HG03460 (cell line): ENCODE results near the gene CTRB1.

Source experiments
- ATAC-seq: cut with Tn5 transposase; IDR thresholded peaks from one replicate; pipeline ENCODE4 v1.9.1; 2021; ENCODE audit not compliant: unreplicated experiment

CTRB1 gene

DNA sequence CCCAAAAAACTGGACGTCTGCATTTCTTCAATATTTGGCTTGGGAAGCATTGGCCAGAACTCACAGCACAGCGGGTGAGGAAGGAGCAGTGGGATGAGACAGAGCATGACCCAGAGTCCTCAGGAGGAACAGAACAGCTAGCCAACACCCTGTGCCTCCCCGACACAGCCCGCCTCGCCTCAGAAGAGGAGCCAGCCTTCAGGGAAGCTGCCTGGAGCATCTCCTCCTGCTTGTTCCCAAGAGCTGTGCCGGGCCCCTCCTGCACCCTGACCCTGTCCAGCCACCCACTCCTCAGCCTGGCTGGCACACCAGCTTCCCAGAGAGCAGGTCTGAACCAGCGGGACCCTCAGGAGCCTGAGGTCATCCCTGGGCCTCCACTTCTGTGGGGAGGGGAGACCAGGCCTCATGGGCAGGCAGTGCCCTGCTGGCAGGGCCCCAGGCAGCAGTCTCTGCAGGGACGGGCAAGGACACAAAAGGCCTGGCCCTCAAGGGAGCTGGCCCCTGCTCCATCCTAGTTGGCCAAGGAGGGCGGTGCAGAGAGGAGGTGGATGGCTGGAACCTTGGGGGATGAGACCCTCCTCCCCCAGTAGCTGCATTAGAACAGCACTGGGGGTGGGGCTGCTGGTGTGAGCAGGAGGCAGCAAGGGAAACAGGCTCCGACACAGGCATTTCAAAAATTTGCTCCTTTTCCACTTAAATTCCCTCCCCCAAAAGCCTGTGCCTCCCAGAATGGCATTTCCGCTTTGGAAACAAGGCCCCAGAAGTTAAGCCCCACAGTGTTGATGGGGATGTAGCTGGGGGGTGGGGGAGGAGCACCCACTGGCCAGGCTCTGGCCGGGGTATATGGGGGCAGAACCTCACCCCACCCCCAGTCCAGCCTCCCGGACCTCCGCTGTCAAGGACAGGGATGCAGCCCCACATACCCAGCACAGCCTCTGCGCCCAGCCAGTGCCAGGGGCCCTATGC, 34.4 kb downstream of the CTRB1 start:
- no peak for ATAC-seq

- no peak for ATAC-seq
Observed at GRCh38 chr16:75254359-75254837, 35.6 kb downstream of the CTRB1 start.

DNA sequence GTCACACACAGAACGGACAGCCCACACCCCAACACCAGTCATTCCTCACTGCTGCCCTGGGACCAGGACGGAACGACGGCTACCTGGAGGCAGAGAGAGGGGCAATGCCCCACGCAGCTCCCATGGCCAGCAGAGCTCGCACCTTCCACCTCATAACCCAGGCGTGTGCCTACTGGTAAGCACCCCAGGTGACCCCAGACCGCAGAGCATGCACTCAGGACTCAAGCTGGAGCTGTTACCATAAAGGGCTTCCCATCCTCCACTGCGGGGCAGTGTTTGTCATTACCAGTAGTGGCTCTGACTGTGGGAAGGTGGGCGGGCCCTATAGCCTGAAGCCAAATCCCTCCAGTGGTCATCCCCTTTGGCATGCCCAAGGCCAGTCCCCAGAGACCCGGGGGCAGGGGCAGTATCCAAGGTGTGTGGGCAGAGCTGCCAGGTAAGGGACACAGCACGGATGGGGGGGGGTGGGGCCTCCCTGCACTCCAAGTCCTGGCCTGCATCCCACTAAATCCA, 37.3 kb downstream of the CTRB1 start:
- ATAC-seq, result no peak

DNA sequence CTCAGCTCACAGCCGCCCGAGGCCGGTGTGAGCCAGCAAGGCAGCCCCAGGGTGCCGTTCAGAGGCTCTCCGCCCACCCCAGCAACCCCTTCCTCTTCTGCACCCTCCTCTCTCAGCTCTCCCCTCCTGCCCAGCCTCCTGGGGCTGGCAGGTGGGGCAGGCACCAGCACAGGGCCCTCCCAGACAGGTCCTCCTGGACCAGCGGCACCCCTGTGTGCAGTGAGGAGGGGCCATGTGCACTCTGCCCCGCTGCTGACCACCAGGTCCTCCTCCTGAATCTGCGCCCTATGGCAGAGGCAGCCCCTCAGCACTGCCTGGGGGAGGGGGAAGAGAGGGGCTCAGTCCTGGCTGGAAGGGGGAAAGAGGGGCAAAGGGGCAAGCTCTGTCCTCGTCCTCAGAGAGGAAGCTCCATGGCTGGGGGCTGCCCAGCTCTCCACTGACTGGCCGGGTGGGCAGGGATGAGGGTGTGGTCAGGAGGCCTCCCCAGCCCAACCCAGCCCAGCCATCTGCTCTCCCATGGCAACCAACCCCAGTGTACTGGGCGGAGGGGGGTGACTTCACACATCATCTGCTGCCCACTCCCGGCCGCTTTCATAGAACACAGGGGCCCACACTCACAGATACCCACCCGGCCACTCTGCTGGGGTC, 38.0 kb downstream of the CTRB1 start:
- no peak for ATAC-seq

- ATAC-seq, result no peak
Observed at GRCh38 chr16:75257886-75258806, 39.4 kb downstream of the CTRB1 start.

DNA sequence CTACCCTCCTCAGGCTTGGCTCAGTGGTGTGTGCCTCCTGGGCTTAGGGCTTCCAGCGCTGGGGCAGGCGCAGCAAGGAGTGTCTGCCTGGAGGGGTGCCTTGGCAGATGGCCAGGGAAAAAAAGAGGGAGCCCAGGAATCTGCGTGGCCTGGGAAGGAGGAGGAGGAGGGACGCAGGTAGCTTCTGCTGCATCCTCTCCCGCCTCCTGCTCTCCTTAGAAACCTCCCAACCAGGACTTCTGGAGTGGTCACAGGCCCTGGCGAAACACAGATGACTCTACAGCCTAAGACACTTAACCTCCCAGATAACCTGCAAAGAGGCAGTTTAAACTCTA, 40.0 kb downstream of the CTRB1 start:
- no peak for ATAC-seq

DNA sequence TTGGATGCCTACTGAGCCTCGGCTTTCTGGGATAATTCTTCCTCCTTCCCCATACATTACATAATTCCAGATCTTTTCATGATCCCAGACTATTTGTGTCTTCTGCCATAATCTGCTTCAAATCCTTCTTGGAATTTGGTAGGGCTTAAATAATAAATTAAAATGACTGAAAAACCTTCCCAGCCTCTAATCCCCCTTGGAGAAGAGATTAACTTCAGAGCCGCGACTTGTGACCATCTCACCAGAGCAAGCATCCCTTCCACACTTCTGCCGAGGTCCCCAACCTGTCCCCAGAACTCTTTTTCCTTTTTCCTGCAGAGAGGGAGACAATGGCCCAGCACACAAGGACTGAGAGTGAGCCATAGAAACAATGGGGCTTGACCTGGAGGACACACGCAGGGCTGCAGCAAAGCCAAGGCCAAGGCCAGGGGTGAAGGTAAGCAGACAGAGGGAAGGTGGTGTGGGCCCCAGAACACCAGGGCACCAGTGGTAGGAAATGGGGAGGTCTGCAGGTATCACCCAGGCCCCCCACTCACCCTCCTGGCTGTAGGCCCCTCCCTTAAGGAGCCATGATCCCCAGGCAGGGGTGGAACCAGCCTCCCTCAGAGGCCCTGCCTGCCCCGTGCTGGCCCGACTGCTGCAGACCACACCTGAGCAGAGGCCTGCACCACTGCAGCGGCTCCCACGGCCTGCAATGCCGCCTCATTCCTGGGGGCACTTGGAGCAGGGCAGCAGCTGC, 42.2 kb downstream of the CTRB1 start:
- no peak for ATAC-seq

DNA sequence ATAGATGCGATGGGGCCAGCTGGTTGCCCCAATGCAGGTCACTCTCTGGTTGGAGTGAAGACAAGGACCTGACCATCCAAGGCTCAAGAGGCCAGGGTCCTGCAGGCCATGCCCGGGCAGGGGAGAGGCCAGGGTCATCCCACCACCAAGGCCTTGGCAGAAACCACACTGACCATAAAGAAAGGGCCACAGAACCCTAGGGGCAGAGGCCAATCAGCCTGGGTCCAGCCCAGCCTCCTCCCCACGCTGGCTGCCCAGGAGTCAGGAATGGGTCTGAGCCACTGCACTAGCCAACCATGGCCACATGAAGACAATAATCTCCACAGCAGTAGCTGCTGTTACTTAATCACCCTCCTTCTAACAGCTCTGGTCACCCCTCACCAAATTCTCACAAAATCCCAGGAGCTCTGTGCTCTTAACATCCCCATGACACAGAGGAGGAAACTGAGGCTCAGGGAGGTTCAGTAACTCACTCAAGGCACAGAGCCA, 42.8 kb downstream of the CTRB1 start:
- ATAC-seq, result no peak

GRCh38 chr16:75262104-75262799, 43.5 kb downstream of the CTRB1 start:
- ATAC-seq, result no peak

DNA sequence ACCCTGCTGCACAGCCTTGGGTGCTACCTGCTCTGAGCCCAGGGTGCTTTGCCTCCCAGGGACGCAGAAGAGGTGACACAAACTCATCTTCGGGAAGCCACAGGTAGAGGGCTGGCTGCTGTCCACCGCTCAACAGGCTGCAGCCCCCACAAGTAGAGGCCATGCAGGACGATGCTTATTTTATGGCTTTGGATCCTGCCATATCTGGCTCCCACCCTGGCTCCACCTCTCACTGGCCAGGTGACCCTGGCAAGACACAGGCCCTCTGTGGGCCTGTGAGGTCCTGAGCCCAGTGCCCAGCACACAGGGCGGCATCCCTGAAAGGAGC, 44.0 kb downstream of the CTRB1 start:
- ATAC-seq, result no peak

DNA sequence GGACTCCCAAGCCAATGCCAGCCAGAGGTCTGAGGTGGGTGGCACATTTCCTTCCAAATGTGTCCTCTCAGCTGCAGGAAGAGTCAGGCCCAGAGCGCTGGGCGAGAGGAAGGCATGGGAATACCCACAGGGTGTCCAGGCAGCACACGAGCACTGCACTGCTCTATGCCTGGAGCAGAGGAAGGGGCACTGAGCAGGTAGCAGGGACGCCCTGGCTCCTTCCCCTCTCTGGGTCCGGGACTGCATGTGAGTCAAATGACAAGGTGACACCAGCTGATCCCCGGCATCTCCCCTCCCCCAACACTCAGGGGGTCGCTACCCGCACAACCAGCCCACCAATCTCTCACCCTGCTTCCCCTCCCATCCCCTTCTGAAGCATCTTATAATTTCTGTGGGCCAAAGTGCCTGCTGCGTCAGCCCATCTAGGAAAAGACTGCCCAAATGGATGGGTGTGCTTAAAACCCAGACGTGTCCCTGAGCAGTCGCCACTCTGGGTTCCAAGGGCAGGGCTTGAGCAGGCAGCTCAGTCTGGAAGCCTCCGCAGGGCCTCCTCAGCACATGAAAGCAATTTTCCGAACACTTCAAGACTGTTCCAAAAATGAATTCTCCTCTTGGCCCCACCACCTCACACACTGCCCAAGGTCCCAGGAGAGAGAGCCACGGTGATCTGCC, 44.6 kb downstream of the CTRB1 start:
- ATAC-seq, result no peak

DNA sequence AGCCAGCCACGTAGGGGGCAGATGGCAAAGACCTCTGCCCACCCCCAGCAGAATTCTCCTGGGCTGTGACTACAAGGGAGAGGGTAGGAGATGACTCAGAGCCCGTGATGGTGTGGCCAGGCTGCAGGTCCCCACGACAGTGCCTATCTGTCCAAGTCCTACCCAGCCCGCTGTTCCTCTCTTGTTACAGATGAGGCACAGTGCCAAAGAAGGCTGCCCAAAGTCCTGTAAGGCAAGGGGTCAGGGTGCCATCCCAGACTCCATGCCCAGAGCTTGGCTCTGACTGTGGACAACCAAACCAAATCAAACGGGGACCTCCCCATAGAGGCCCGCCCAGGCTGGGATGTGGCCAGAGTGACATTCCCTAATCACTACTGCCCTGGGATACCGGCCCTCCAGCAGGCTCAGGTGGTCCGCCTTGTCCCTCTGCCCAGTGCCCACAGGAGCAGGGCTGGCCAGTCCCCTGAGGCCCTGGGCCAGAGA, 45.2 kb downstream of the CTRB1 start:
- no peak for ATAC-seq

DNA sequence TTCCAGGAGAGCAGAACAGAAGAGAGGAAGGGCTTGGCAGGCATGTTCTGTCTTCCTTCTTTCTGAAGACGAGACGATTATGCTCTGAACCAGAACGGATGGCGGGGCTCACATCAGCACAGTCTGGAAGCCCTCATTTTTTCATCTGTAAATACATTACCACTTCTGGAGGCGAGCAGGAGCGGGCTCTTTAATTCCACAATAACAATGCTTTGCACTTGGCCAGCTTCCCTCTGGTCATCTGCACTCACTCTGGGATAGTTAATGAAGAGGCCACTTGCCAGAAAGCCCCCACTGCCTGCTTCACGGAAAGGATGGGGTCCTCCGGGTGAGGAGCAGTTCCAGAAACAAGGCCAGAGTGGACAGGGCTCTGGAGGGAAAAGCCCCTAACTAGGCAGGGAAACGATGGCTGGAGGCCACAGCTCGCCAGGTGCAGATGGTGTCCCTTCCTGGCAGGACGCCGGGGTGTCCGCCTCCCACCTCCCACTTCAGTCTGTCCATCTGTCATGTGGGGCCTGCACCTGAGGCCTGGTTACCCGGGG, 45.7 kb downstream of the CTRB1 start:
- ATAC-seq, result no peak

GRCh38 chr16:75264999-75265910, 46.5 kb downstream of the CTRB1 start:
- ATAC-seq, result no peak

DNA sequence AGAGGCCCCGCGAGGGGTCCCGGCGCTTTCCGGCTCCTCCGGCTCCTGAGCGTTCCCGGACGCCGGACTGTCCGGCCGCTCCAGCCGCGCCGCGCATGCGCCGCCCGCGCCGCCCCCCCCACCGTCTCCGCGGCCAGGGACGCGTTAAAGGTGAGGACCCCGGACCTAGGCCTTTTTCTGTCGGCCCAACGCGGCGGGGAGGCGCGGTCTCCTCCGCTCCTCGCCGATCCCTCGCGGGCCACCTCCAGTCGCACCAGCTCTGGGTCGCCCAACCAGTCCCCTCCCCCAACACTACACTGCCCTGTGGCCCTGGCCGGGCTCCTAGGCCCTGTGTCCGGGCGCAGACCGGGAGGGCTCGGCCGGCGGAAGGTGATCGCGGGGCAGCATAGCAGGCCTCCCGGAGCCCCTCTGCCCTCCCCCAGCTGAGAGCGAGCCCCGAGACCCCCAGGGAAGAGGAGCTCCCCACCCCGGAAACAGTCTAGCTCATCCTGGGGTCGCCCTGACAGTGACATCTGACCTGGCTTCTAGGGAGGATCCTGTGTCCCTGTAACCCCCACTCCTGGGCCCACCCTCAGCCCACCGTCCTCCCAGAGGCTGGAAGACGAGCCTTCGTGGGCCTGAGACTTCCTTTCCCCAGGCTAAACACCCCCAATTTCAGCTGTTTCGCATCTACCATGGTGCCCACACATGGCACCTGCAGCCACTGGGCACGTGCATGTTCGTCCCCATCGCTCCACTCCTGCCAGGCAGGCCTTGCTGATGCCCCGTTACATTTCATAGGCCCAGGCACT, 47.3 kb downstream of the CTRB1 start:
- ATAC-seq, result peak; percentile 68

DNA sequence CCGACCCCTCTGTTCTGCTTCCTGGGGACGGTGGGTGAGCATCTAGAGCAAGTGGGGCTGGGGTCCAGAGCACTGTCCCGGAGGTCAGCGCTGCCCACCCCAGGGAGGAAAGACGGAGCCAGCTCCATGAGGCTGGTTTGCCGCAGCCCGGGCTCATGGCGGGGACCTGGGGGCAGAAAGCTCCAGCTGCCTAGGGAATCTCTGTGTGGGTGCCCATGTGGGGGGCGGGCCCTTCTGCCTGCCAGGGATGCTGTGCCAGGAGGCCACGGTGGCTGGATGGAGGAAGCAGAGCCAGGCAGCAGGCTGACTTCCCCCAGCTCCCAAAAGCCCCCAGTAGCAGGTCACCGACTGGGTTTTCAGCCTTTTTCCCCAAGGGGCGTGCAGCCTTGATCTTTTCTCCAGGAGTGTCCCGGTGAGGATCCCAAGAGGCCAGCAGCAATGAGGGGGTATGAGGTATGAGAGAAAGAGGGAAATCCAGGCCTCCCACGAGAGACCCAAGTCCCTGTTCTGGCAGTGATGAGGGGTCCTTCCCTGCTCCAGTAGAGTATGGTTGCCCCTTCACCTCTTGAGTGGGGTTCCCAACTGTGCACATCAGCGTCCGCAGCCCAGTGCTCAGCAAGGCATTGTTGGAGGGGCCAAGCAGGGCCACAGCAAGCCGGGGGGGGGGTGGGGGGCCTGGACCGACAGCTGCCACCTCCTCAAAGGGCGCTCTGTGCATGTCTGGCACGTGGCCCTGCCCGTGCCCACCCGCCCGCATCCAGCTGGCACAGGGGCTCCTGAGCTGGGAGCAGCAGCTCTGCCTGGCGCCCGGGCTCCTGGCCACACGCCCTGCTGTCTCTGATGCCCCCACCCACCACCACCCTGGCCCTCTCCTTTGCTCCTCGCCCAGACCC, 48.2 kb downstream of the CTRB1 start:
- no peak for ATAC-seq
